GM19193 (cell line): Measurements from ENCODE around the gene SPA17.

ENCODE experiments used
- POLR2A ChIP-seq: IDR thresholded peaks from 4 replicates; pipeline ENCODE4 v1.6.1; 2011; ENCODE audit not compliant: insufficient read depth, insufficient read length; ENCODE audit errors: extremely low read depth

SPA17 gene

GRCh38 chr11:124681421-124681820 lies 7.7 kb downstream of the SPA17 start:
- no peak for TF ChIP-seq POLR2A

GRCh38 chr11:124682443-124682842 lies 8.7 kb downstream of the SPA17 start:
- no peak for TF ChIP-seq POLR2A

GRCh38 chr11:124693142-124693541 lies 19.4 kb downstream of the SPA17 start:
- TF ChIP-seq POLR2A, result no peak

GRCh38 chr11:124699547-124699946 lies 25.8 kb downstream of the SPA17 start:
- TF ChIP-seq POLR2A, result no peak

- no peak for TF ChIP-seq POLR2A
Observed at GRCh38 chr11:124700028-124700427, 26.3 kb downstream of the SPA17 start.

GRCh38 chr11:124707829-124708228 lies 34.1 kb downstream of the SPA17 start:
- no peak for TF ChIP-seq POLR2A

GRCh38 chr11:124712392-124712791 lies 38.7 kb downstream of the SPA17 start:
- TF ChIP-seq POLR2A, result no peak

- TF ChIP-seq POLR2A, result no peak
Observed at GRCh38 chr11:124716591-124716990, 42.9 kb downstream of the SPA17 start.

- no peak for TF ChIP-seq POLR2A
Observed at GRCh38 chr11:124717421-124717785, 43.7 kb downstream of the SPA17 start.

GRCh38 chr11:124717786-124718651 lies 44.3 kb downstream of the SPA17 start:
- no peak for TF ChIP-seq POLR2A

GRCh38 chr11:124718801-124719200 lies 45.1 kb downstream of the SPA17 start:
- no peak for TF ChIP-seq POLR2A

GRCh38 chr11:124719534-124719933 lies 45.8 kb downstream of the SPA17 start:
- TF ChIP-seq POLR2A, result no peak

- no peak for TF ChIP-seq POLR2A
Observed at GRCh38 chr11:124722176-124722575, 48.5 kb downstream of the SPA17 start.

- TF ChIP-seq POLR2A, result peak; percentile 36
Observed at GRCh38 chr11:124724979-124725718, 51.4 kb downstream of the SPA17 start.

- TF ChIP-seq POLR2A, result no peak
Observed at GRCh38 chr11:124725719-124726105, 52.0 kb downstream of the SPA17 start.

- no peak for TF ChIP-seq POLR2A
Observed at GRCh38 chr11:124727474-124727873, 53.8 kb downstream of the SPA17 start.
